Keratinocyte (primary cell): ENCODE data around the gene SF3B2.

Experiments
- CTCF ChIP-seq, 3 experiments: IDR thresholded peaks in 1 of 3; conservative IDR thresholded peaks in 1 of 3; optimal IDR thresholded peaks in 1 of 3; 2 replicates in 2 of 3; 3 replicates in 1 of 3; pipeline versions ENCODE3 to v1.5.1; 2011; ENCODE audit warnings: low read length in 3 of 3, mild to moderate bottlenecking in 3 of 3, moderate library complexity in 2 of 3, control low read depth in 1 of 3, inconsistent platforms in 1 of 3; ENCODE audit not compliant: insufficient read depth in 2 of 3; ENCODE audit errors: extremely low read depth in 1 of 3
- EZH2 ChIP-seq: IDR thresholded peaks from one replicate; pipeline ENCODE4 v1.6.1; 2012; ENCODE audit warnings: inconsistent platforms, mild to moderate bottlenecking, low read length, moderate library complexity

DNA sequence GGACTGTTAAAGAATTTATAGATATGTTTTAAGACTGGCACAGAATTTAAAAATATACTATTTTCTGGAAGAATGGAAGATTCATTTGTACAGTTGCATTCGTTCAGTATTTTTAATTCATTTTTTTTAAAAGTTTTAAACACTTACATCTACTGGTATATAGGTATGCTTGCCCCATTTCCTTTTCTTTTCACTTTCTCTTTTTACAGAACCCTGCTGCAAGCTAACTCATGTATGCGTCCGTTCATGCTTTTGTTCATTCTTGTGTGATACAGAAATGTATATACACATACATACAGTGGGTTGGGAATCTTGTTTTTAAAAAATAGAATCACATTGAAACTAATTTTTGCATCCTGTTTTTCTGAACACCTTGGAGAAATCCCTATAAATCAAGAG, 48.9 kb downstream of the SF3B2 start:
- TF ChIP-seq CTCF (optimal IDR thresholded peaks at IDR 0.05 in 1 of 3, IDR thresholded peaks at IDR 0.05 in 1 of 3, conservative IDR thresholded peaks at IDR 0.05 in 1 of 3; ENCODE audit: extremely low read depth in 1 of 3, insufficient read depth in 2 of 3, low read length in 3 of 3) (no peak), EZH2 (no peak)
